ENCODE results near the gene RANBP3.
"Not testable (repeated sequence)": the region's sequence is repeated elsewhere in the genome, so short reads cannot be mapped to it uniquely, and the experiment has no call there.

The RANBP3 gene

GRCh38 chr19:5882421-5882968 lies 95.4 kb downstream of the RANBP3 start:
- DNase-seq (ENCODE audit: low read depth): no peak

- no peak for DNase-seq (ENCODE audit: low read depth)
These were observed 96.2 kb downstream of the RANBP3 start for GRCh38 chr19:5881543-5882299.

- DNase-seq (ENCODE audit: low read depth): no peak
These were observed 97.3 kb downstream of the RANBP3 start for GRCh38 chr19:5880604-5881078.

GRCh38 chr19:5880196-5880595 lies 97.7 kb downstream of the RANBP3 start:
- no peak for DNase-seq (ENCODE audit: low read depth)

- DNase-seq (ENCODE audit: low read depth): no peak
These were observed 100.1 kb downstream of the RANBP3 start for GRCh38 chr19:5877882-5878281.

- no peak for DNase-seq (ENCODE audit: low read depth)
These were observed 100.5 kb downstream of the RANBP3 start for GRCh38 chr19:5877427-5877826.

GRCh38 chr19:5874496-5874895 lies 103.4 kb downstream of the RANBP3 start:
- not testable (repeated sequence) for DNase-seq (ENCODE audit: low read depth)

GRCh38 chr19:5873617-5874199 lies 104.2 kb downstream of the RANBP3 start:
- no peak for DNase-seq (ENCODE audit: low read depth)

- DNase-seq (ENCODE audit: low read depth): no peak
These were observed 107.0 kb downstream of the RANBP3 start for GRCh38 chr19:5870986-5871394.

GRCh38 chr19:5867201-5868136 lies 110.5 kb downstream of the RANBP3 start:
- no peak for DNase-seq (ENCODE audit: low read depth)

Data from activated gamma-delta T cell treated with anti-CD3 and anti-CD28 coated beads, Interleukin-2, amount 50 U/mL, for 16 hours (primary cell).